ENCODE data around the gene NES. TPM values are rescaled to one million over a fixed set of nuclear protein-coding genes. Genes with fewer than 3 reads are reported as not detected.

Gene NES
- total RNA-seq, 2 donors from 2014 or later = 65.8 to 103 TPM

DNA sequence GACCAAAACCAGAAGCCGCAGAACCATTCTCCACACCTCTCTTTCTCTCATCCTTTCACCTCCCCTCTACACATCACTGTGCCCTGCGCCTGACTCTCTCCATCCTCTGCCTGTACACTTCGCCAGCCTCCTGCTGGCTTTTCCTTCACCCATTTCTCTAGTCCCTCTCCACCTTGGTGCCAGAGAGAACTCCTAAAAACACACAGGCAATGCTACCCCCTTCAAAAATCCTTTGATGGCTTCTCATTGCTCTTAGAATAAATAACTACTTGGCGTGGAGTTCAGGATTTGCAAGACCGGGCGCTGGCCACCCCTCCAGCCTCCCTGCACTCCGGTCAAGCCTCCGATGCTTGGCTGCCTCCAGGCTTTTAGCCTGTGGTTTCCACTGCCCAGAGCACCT lies 19.5 kb upstream of the NES start:
- Histone ChIP-seq H3K4me3 (ENCODE audit: low read length) (no peak overlapping the region), H3K27ac (ENCODE audit: low read depth, low read length) (no peak overlapping the region), H3K27me3 (ENCODE audit: control insufficient read depth, insufficient read depth, low read length, poor library complexity, severe bottlenecking) (no peaks in the 10 kb centered on the region), H3K36me3 (ENCODE audit: control insufficient read depth, insufficient read depth, low read length) (peaks cover 14% of the 10 kb centered on the region), H3K9ac (ENCODE audit: extremely low read depth, low read length, poor library complexity, severe bottlenecking) (no peak overlapping the region), H3K4me1 (ENCODE audit: control insufficient read depth, insufficient read depth, low read length) (peaks cover 18% of the 10 kb centered on the region), H3K9me3 (ENCODE audit: control insufficient read depth, low read length) (no peaks in the 10 kb centered on the region)
- Mint-ChIP-seq H3K4me1 (peaks cover 41% of the 10 kb centered on the region), H3K4me3 (no peak overlapping the region), H3K27ac (peak overlapping the region; percentile 37), H3K9me3 (no peaks in the 10 kb centered on the region), H3K36me3 (ENCODE audit: low read depth) (peaks cover 41% of the 10 kb centered on the region), H3K27me3 (ENCODE audit: insufficient read depth) (peaks cover 38% of the 10 kb centered on the region)
- 90 to 93% methylated on average over 7 to 8 of the region's 8 CpGs for WGBS, 2 experiments (ENCODE audit: insufficient coverage in 1 of 2, insufficient read length in 1 of 2)
- TF ChIP-seq, protein P1, sequence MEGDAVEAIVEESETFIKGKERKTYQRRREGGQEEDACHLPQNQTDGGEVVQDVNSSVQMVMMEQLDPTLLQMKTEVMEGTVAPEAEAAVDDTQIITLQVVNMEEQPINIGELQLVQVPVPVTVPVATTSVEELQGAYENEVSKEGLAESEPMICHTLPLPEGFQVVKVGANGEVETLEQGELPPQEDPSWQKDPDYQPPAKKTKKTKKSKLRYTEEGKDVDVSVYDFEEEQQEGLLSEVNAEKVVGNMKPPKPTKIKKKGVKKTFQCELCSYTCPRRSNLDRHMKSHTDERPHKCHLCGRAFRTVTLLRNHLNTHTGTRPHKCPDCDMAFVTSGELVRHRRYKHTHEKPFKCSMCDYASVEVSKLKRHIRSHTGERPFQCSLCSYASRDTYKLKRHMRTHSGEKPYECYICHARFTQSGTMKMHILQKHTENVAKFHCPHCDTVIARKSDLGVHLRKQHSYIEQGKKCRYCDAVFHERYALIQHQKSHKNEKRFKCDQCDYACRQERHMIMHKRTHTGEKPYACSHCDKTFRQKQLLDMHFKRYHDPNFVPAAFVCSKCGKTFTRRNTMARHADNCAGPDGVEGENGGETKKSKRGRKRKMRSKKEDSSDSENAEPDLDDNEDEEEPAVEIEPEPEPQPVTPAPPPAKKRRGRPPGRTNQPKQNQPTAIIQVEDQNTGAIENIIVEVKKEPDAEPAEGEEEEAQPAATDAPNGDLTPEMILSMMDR (conservative IDR thresholded peaks at IDR 0.05) = no peak
- DNase-seq = no peak

DNA sequence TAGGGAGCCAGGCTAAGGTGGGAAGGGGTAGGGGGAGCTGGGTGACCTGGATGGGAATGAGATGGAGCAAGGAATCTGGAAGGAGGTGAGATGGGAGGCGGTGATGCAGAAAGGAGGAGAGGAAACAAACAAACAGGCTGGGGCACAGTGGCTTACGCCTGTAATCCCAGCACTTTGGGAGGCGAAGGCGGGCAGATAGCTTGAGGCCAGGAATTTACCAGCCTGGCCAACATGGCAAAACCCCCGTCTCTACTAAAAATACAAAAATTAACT lies 17.4 kb upstream of the NES start:
- WGBS, 2 experiments (ENCODE audit: insufficient coverage in 1 of 2, insufficient read length in 1 of 2) = 82 to 85% methylated on average over 5 of the region's 5 CpGs
- Histone ChIP-seq H3K36me3 (ENCODE audit: control insufficient read depth, insufficient read depth, low read length) (peaks cover 4% of the 10 kb centered on the region), H3K9ac (ENCODE audit: extremely low read depth, low read length, poor library complexity, severe bottlenecking) (no peak overlapping the region), H3K4me3 (ENCODE audit: low read length) (no peak overlapping the region), H3K4me1 (ENCODE audit: control insufficient read depth, insufficient read depth, low read length) (peaks cover 25% of the 10 kb centered on the region), H3K27ac (ENCODE audit: low read depth, low read length) (peak overlapping the region; percentile 84), H3K27me3 (ENCODE audit: control insufficient read depth, insufficient read depth, low read length, poor library complexity, severe bottlenecking) (peaks cover 6% of the 10 kb centered on the region), H3K9me3 (ENCODE audit: control insufficient read depth, low read length) (no peaks in the 10 kb centered on the region)
- TF ChIP-seq, protein P1 (conservative IDR thresholded peaks at IDR 0.05) = no peak
- Mint-ChIP-seq H3K9me3 (no peaks in the 10 kb centered on the region), H3K4me3 (peak overlapping the region; percentile 47), H3K36me3 (ENCODE audit: low read depth) (peaks cover 22% of the 10 kb centered on the region), H3K27me3 (ENCODE audit: insufficient read depth) (peaks cover 31% of the 10 kb centered on the region), H3K27ac (peak overlapping the region; percentile 71), H3K4me1 (peaks cover 50% of the 10 kb centered on the region)
- DNase-seq = no peak

DNA sequence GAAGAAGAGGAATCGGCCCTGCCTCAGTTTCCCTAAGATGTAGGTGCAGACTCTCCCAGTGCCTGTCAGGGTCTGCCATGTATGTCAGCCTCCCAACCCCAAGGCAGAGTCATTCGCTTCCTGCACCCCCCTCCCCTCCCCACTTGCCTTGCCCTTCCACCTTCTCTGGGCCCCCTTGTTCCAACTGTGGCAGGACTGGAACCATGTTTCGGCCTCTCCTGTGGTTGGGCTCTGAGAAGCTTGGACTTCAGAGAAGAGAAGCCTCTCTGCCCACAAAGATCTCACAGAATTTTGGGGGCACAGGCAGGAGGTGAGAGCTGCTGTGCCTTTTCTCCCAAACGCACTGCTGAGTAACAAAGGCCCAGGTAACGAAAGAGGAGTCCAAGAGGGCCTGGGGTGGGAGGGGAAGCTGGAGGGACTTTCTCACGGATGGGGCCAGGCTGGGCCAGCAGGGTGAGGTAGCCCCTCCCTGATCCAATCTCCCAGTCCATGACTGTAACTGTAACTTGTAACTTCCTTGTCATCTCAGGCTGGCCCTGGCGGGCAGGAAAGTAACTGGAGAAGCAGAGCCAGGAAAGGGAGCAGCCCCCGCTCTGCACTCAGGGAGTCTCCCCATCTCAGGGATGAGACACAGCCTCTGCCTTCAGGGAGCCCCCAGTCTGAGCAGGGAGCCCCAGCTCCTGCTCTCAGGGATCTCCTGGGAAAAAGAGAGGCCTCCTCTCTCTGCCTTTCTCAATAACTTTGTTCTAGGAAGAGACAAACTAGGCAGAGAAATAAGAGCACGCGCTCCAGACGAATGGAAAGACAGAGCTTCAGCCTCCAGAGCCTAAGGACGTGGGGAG lies 16.9 kb upstream of the NES start:
- TF ChIP-seq, protein P1 (conservative IDR thresholded peaks at IDR 0.05) = no peak
- Histone ChIP-seq H3K27ac (ENCODE audit: low read depth, low read length) (peak overlapping the region; percentile 84), H3K27me3 (ENCODE audit: control insufficient read depth, insufficient read depth, low read length, poor library complexity, severe bottlenecking) (peaks cover 6% of the 10 kb centered on the region), H3K4me3 (ENCODE audit: low read length) (peak overlapping the region; percentile 1), H3K4me1 (ENCODE audit: control insufficient read depth, insufficient read depth, low read length) (peaks cover 25% of the 10 kb centered on the region), H3K36me3 (ENCODE audit: control insufficient read depth, insufficient read depth, low read length) (peaks cover 4% of the 10 kb centered on the region), H3K9ac (ENCODE audit: extremely low read depth, low read length, poor library complexity, severe bottlenecking) (no peak overlapping the region), H3K9me3 (ENCODE audit: control insufficient read depth, low read length) (no peaks in the 10 kb centered on the region)
- Mint-ChIP-seq H3K27ac (peak overlapping the region; percentile 93), H3K27me3 (ENCODE audit: insufficient read depth) (peaks cover 31% of the 10 kb centered on the region), H3K36me3 (ENCODE audit: low read depth) (peaks cover 17% of the 10 kb centered on the region), H3K9me3 (no peaks in the 10 kb centered on the region), H3K4me3 (peak overlapping the region; percentile 47), H3K4me1 (peaks cover 55% of the 10 kb centered on the region)
- WGBS, 2 experiments (ENCODE audit: insufficient coverage in 1 of 2, insufficient read length in 1 of 2) = 60 to 62% methylated on average over 9 to 12 of the region's 12 CpGs
- peak; percentile 83 for DNase-seq

Data from endodermal cell (in vitro differentiated cells).